PC-9 (cell line): Measurements from ENCODE around the gene TBC1D22A. TPM values are rescaled to one million over a fixed set of nuclear protein-coding genes. Genes with fewer than 3 reads are reported as not detected.

Experiments used
- BruUV-seq: library from RNA; stranded (reverse); fragments of 400-500 nt; replicated peaks from 2 replicates; lab custom pipeline; 2021; lab: Mats Ljungman, UMichigan
- CTCF ChIA-PET: fragments of 300-600 bp; sonication (Branson Sonifier 250); formaldehyde crosslinking; loops from one replicate; lab custom pipeline; 2022; ENCODE audit warnings: antibody characterized with exemption; lab: Charles Lee
- POLR2A ChIA-PET: fragments of 300-600 bp; sonication (Branson Sonifier 250); formaldehyde crosslinking; loops from one replicate; lab custom pipeline; 2022; ENCODE audit warnings: antibody characterized with exemption; ENCODE audit not compliant: unreplicated experiment; lab: Charles Lee
- DNase-seq, 2 experiments: peaks; one replicate each; pipeline versions ENCODE4 v3.0.0 to v3.0.0-alpha.2; 2015 to 2022; ENCODE audit warnings: mixed read lengths in 1 of 2
- H2AFZ ChIP-seq: fragments of 200-600 bp; sonication (generic); 2 replicates; pipeline ENCODE4 v1.8.1; 2017; ENCODE audit warnings: antibody characterized with exemption
- H3F3A ChIP-seq: fragments of 200-600 bp; sonication (generic); 2 replicates; pipeline ENCODE4 v1.8.1; 2017; ENCODE audit warnings: antibody characterized with exemption, mild to moderate bottlenecking, low read depth; ENCODE audit not compliant: insufficient read depth
- H3K27ac ChIP-seq: fragments of 200-600 bp; sonication (generic); 2 replicates; pipeline ENCODE4 v1.6.1; 2016; ENCODE audit warnings: mixed run types
- H3K27me3 ChIP-seq: fragments of 200-600 bp; sonication (generic); 2 replicates; pipeline ENCODE4 v1.6.1; 2016; ENCODE audit warnings: low read depth, mixed run types; ENCODE audit not compliant: insufficient read depth
- H3K36me3 ChIP-seq: fragments of 200-600 bp; sonication (generic); 2 replicates; pipeline ENCODE4 v1.6.1; 2016; ENCODE audit warnings: low read depth, mixed run types
- H3K4me1 ChIP-seq: fragments of 200-600 bp; sonication (generic); replicated peaks from 2 replicates; pipeline ENCODE4 v1.6.1; 2016; ENCODE audit warnings: mixed run types; ENCODE audit not compliant: insufficient read depth
- H3K4me2 ChIP-seq: fragments of 200-600 bp; sonication (generic); 2 replicates; pipeline ENCODE4 v1.6.1; 2017; ENCODE audit warnings: mixed run types
- H3K4me3 ChIP-seq: fragments of 200-600 bp; sonication (generic); 2 replicates; pipeline ENCODE4 v1.6.1; 2016; ENCODE audit warnings: mixed run types
- H3K79me2 ChIP-seq: fragments of 200-600 bp; sonication (generic); 2 replicates; pipeline ENCODE4 v1.6.1; 2017; ENCODE audit warnings: low read depth, mixed run types
- H3K9me2 ChIP-seq: fragments of 200-600 bp; sonication (generic); 2 replicates; pipeline ENCODE4 v1.8.1; 2017; ENCODE audit warnings: mild to moderate bottlenecking; ENCODE audit not compliant: insufficient read depth
- H3K9me3 ChIP-seq: fragments of 200-600 bp; sonication (generic); 2 replicates; pipeline ENCODE4 v1.8.1; 2016; ENCODE audit warnings: low read depth; ENCODE audit not compliant: insufficient read depth
- H4K20me1 ChIP-seq: fragments of 200-600 bp; sonication (generic); 2 replicates; pipeline ENCODE4 v1.8.1; 2017; ENCODE audit not compliant: insufficient read depth
- EZH2 ChIP-seq: fragments of 200-600 bp; sonication (generic); IDR thresholded peaks from 2 replicates; pipeline ENCODE4 v1.8.0; 2017; ENCODE audit warnings: antibody characterized with exemption, low read depth
- intact Hi-C: fragments of 100-400 bp; cut with micrococcal nuclease; formaldehyde crosslinking; loops from one replicate; pipeline ENCODE4 v1.10.0; 2022; ENCODE audit not compliant: unreplicated experiment
- total RNA-seq: library from RNA; stranded (reverse); gene quantifications from 2 replicates; pipeline ENCODE4 v1.2.3, GENCODE V29; 2021
- TF ChIP-seq, protein P1 (sequence below): fragments of 200-600 bp; sonication (generic); conservative IDR thresholded peaks from 2 replicates; pipeline ENCODE4 v1.6.1; 2017; ENCODE audit warnings: mixed run types, antibody characterized with exemption, mild to moderate bottlenecking, moderate library complexity

TBC1D22A gene
- total RNA-seq, 1 experiment from 2014 or later = 40.3 TPM

DNA sequence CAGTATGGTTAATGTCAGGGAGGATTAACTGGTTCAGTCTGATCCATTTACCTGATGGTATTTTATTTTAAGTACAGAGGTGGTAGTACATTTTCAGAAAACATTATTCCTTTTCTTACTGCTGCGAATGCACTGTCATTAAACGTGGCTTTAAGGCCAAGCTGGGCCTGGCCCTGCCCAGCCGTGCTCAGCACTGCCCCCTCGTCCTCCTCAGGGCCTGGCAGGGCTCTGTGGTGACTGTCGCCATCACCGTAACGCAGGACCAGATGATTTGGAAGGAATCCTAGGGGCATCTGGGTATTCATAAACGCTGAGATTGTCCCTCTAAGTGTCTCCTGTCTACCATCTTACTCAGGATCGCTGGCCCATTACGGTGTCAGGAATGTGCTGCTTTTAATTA, 302.0 kb downstream of the TBC1D22A start:
- no peaks in the 10 kb centered on the region for H3K79me2 ChIP-seq
- H3K4me1 ChIP-seq = no peaks in the 10 kb centered on the region

DNA sequence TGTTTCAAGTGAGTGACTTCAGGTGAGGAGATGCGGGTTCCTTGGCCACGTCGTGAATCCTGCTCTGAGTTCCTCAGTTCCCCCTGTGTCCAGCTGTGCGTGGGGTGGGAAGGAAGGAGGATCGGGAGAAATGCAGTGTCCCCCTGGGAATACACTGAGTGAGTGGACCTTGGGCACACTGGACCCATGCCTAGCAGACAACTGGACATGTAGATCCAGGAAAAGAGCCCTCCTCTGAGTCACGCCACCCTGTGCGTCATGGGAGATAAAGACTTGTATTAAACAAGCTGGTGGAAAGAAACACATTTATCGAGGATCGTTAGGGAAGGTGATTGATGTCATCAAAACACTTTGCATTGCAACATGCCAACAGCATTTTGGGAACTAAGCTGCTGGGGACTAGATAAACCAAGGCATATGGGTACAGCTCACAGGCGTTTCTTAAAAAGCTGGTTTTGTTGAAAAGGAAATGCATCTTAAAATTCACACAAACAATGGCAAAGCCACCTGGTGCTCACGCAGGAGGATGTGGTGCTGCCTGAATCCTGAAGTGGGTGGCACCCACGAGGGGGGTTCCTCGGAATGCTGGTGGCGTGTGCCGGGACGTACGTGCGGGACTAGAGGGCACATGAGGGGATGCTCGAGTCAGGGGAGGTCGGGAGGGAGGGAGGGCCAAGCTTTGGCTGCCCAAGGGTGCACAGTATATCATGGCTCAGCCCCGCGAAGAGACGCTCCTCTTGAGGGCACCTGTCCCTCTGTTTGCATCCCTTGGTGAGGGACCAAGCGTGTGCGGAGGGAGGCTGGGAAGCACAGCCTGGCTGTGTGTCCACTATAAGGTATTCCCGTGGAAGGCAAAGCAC, 303.5 kb downstream of the TBC1D22A start:
- Histone ChIP-seq H3K27me3 (no peaks in the 10 kb centered on the region), H3K36me3 (no peaks in the 10 kb centered on the region), H3K9me3 (no peaks in the 10 kb centered on the region), H3K4me2 (no peak overlapping the region), H3K4me3 (no peak overlapping the region), H3K4me1 (no peaks in the 10 kb centered on the region), H3K9me2 (no peaks in the 10 kb centered on the region), H3K79me2 (no peaks in the 10 kb centered on the region), H2AFZ (no peak overlapping the region), H4K20me1 (peaks cover 17% of the 10 kb centered on the region), H3F3A (no peaks in the 10 kb centered on the region), H3K27ac (no peak overlapping the region)
- TF ChIP-seq, protein P1, sequence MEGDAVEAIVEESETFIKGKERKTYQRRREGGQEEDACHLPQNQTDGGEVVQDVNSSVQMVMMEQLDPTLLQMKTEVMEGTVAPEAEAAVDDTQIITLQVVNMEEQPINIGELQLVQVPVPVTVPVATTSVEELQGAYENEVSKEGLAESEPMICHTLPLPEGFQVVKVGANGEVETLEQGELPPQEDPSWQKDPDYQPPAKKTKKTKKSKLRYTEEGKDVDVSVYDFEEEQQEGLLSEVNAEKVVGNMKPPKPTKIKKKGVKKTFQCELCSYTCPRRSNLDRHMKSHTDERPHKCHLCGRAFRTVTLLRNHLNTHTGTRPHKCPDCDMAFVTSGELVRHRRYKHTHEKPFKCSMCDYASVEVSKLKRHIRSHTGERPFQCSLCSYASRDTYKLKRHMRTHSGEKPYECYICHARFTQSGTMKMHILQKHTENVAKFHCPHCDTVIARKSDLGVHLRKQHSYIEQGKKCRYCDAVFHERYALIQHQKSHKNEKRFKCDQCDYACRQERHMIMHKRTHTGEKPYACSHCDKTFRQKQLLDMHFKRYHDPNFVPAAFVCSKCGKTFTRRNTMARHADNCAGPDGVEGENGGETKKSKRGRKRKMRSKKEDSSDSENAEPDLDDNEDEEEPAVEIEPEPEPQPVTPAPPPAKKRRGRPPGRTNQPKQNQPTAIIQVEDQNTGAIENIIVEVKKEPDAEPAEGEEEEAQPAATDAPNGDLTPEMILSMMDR = no peak
- no peak for TF ChIP-seq EZH2
- no peak for DNase-seq
- intact Hi-C loops = no loop called here
- POLR2A ChIA-PET = no interaction called here
- CTCF ChIA-PET = no interaction called here
- BruUV-seq = no TSS peak

More for the DNA sequence above, 302.0 kb downstream of the TBC1D22A start:
- no peaks in the 10 kb centered on the region for H3K9me3 ChIP-seq
- ChIA-PET CTCF (no interaction called here), POLR2A (no interaction called here)
- peaks cover 17% of the 10 kb centered on the region for H4K20me1 ChIP-seq
- no peak overlapping the region for H3K27ac ChIP-seq
- H3K27me3 ChIP-seq = no peaks in the 10 kb centered on the region
- intact Hi-C loops = no loop called here
- H3F3A ChIP-seq = no peaks in the 10 kb centered on the region
- DNase-seq = no peak
- H2AFZ ChIP-seq = no peak overlapping the region
- no TSS peak for BruUV-seq
- H3K4me2 ChIP-seq = no peak overlapping the region
- H3K36me3 ChIP-seq = no peaks in the 10 kb centered on the region
- H3K9me2 ChIP-seq = no peaks in the 10 kb centered on the region
- TF ChIP-seq EZH2 = no peak
- TF ChIP-seq, protein P1 = no peak
- no peak overlapping the region for H3K4me3 ChIP-seq

DNA sequence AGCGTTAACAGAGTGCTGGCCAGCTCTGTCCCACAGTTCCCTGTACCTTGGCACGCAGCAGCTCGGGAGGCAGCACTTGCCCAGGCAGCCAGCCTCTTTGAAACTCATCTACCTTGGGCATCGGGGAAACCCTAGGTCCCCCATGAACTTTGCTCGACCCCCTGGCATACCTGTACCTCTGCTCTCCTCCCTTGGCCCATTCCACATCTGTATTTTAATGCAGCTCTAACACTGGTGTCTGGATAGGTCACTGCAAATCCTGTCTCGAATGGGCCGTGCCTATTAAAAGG, 304.1 kb downstream of the TBC1D22A start:
- H3K4me3 ChIP-seq = no peak overlapping the region
- H3K79me2 ChIP-seq = no peaks in the 10 kb centered on the region
- H2AFZ ChIP-seq = no peak overlapping the region
- no peaks in the 10 kb centered on the region for H3F3A ChIP-seq
- H3K9me3 ChIP-seq = no peaks in the 10 kb centered on the region
- H3K4me1 ChIP-seq = no peaks in the 10 kb centered on the region
- DNase-seq = no peak
- H3K27ac ChIP-seq = no peak overlapping the region
- no peaks in the 10 kb centered on the region for H3K27me3 ChIP-seq
- no TSS peak for BruUV-seq
- no peaks in the 10 kb centered on the region for H3K9me2 ChIP-seq
- peaks cover 23% of the 10 kb centered on the region for H4K20me1 ChIP-seq
- ChIA-PET POLR2A (no interaction called here), CTCF (no interaction called here)
- no peak overlapping the region for H3K4me2 ChIP-seq
- intact Hi-C loops = no loop called here
- no peak for TF ChIP-seq EZH2
- TF ChIP-seq, protein P1 = no peak
- no peaks in the 10 kb centered on the region for H3K36me3 ChIP-seq
